Subcutaneous adipose tissue (tissue), 4 donors: ENCODE data around the gene IQCE. TPM values are rescaled to one million over a fixed set of nuclear protein-coding genes. Genes with fewer than 3 reads are reported as not detected.

Source experiments
- CTCF ChIP-seq: fragments of 450-650 bp; IDR thresholded peaks from one replicate; pipeline ENCODE4 v1.5.1; 2016; ENCODE audit warnings: low read depth, mild to moderate bottlenecking, control low read depth, antibody characterized with exemption, moderate library complexity
- total RNA-seq, 4 donors: library from RNA; depleted of rRNA; stranded (reverse); fragments of >200 nt; gene quantifications; one replicate each; pipeline ENCODE4 v1.1.0, GENCODE V29; 2016

Gene IQCE
- total RNA-seq, 4 donors from 2014 or later = 9.0 to 20.7 (median 12.6) TPM

GRCh38 chr7:2582006-2582735 lies 23.4 kb downstream of the IQCE start:
- no peak for TF ChIP-seq CTCF

GRCh38 chr7:2583798-2584580 lies 25.2 kb downstream of the IQCE start:
- no peak for TF ChIP-seq CTCF

- TF ChIP-seq CTCF = no peak
These were observed 26.7 kb downstream of the IQCE start for GRCh38 chr7:2585446-2585845.

- no peak for TF ChIP-seq CTCF
These were observed 27.7 kb downstream of the IQCE start for GRCh38 chr7:2586326-2587020.

- TF ChIP-seq CTCF = no peak
These were observed 28.4 kb downstream of the IQCE start for GRCh38 chr7:2587134-2587533.

GRCh38 chr7:2587778-2588177 lies 29.0 kb downstream of the IQCE start:
- TF ChIP-seq CTCF = no peak

GRCh38 chr7:2589341-2589740 lies 30.6 kb downstream of the IQCE start:
- TF ChIP-seq CTCF = no peak
